HEK293 (cell line): Measurements from ENCODE around the gene FBLN5.

Source experiments
- FEZF1 ChIP-seq: fragments of 450-650 bp; formaldehyde crosslinking; IDR thresholded peaks from 2 replicates; pipeline ENCODE4 v1.5.1; 2016; ENCODE audit warnings: missing biosample characterization, missing genetic modification characterization
- GLI2 ChIP-seq: fragments of 450-650 bp; formaldehyde crosslinking; IDR thresholded peaks from 2 replicates; pipeline ENCODE4; 2017; ENCODE audit warnings: missing biosample characterization, missing genetic modification characterization, low read depth, borderline replicate concordance
- GLIS1 ChIP-seq: fragments of 450-650 bp; formaldehyde crosslinking; IDR thresholded peaks from 2 replicates; pipeline ENCODE4 v1.5.1; 2016; ENCODE audit warnings: missing biosample characterization, missing genetic modification characterization
- YY1 ChIP-seq: fragments of 450-650 bp; formaldehyde crosslinking; IDR thresholded peaks from 2 replicates; pipeline ENCODE4 v1.5.1; 2018; ENCODE audit warnings: missing biosample characterization, missing genetic modification characterization
- ZBTB20 ChIP-seq: fragments of 450-650 bp; formaldehyde crosslinking; IDR thresholded peaks from 2 replicates; pipeline ENCODE4 v1.5.1; 2016; ENCODE audit warnings: missing biosample characterization, missing genetic modification characterization
- ZBTB7A ChIP-seq: fragments of 450-650 bp; formaldehyde crosslinking; IDR thresholded peaks from 2 replicates; pipeline ENCODE4 v1.5.1; 2016; ENCODE audit warnings: low read depth, missing biosample characterization, missing genetic modification characterization
- ZNF121 ChIP-seq: fragments of 450-650 bp; formaldehyde crosslinking; IDR thresholded peaks from 2 replicates; pipeline ENCODE4 v1.5.1; 2016; ENCODE audit warnings: missing biosample characterization, missing genetic modification characterization
- ZNF274 ChIP-seq, 2 experiments: fragments of 200-500 bp in 1 of 2; fragments of 450-650 bp in 1 of 2; sonication (Bioruptor generic) in 1 of 2; formaldehyde crosslinking in 1 of 2; IDR thresholded peaks; 2 replicates each; pipeline versions ENCODE4 v1.5.1 to v1.6.1; 2014 to 2016; ENCODE audit warnings: borderline replicate concordance in 1 of 2, inconsistent platforms in 1 of 2, low read length in 1 of 2, missing biosample characterization in 1 of 2, missing genetic modification characterization in 1 of 2
- ZNF670 ChIP-seq: fragments of 450-650 bp; formaldehyde crosslinking; IDR thresholded peaks from 2 replicates; pipeline ENCODE4 v1.5.1; 2016; ENCODE audit warnings: missing biosample characterization, missing genetic modification characterization, low read depth
- TF ChIP-seq, protein P1 (sequence below): fragments of 450-650 bp; formaldehyde crosslinking; IDR thresholded peaks from 2 replicates; pipeline ENCODE4 v1.5.1; 2016; ENCODE audit warnings: missing biosample characterization, missing genetic modification characterization
- TF ChIP-seq, protein P2 (sequence below): fragments of 450-650 bp; formaldehyde crosslinking; IDR thresholded peaks from 2 replicates; pipeline ENCODE4 v1.5.1; 2016; ENCODE audit warnings: missing biosample characterization, missing genetic modification characterization
- TF ChIP-seq, protein P3 (sequence below): fragments of 450-650 bp; formaldehyde crosslinking; IDR thresholded peaks from 2 replicates; pipeline ENCODE4 v1.5.1; 2016; ENCODE audit warnings: missing biosample characterization, missing genetic modification characterization
- TF ChIP-seq, protein P4 (sequence below): fragments of 450-650 bp; formaldehyde crosslinking; IDR thresholded peaks from 2 replicates; pipeline ENCODE4 v1.5.1; 2016; ENCODE audit warnings: missing biosample characterization, missing genetic modification characterization
- TF ChIP-seq, protein P5 (sequence below): sonication (generic); formaldehyde crosslinking; IDR thresholded peaks from 2 replicates; pipeline ENCODE4 v1.8.1; 2022; ENCODE audit warnings: mild to moderate bottlenecking, moderate library complexity, missing genetic modification reagents

DNA sequence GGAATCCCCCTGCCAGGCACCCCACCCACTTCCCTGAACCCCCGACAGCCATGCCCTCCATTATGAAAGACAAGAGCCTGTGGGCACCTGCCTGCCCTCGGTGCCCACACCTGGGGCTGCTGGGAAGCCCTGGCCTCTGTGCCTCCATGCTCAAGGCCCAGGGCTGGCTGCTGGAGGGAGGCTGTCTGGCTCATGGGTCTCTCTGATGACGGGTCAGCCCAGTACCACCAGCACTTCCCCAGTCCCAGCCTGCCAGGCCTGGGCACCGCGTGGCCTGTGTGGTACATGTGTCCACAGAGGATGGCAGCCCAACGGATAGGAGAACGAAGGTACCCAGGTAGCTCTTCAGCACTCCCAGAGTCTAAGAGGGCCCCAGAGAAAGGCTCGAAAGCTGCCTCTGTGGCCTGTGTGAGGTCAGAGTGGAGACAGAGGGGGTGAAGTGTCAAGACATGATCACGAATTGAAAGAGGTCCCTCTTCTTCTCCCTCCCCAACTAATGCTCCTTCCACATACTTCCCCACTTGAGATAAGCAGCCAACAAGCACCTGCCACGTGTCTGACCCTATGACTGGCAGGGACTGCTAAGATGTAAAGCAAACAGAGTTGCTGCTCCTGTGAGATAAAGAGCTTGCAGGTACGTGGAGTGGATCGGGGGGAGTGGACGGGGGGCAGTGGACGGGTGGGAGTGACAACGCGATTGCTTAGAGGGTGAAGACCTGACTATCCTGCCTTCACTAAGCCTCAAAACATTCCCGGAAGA lies 21.2 kb downstream of the FBLN5 start:
- TF ChIP-seq ZNF274 (IDR thresholded peaks at IDR 0.05; ENCODE audit: low read length), result no peak
- no peak for TF ChIP-seq ZNF274 (tag by site-specific recombination; IDR thresholded peaks at IDR 0.05; ENCODE audit: borderline replicate concordance)
- TF ChIP-seq, protein P1, sequence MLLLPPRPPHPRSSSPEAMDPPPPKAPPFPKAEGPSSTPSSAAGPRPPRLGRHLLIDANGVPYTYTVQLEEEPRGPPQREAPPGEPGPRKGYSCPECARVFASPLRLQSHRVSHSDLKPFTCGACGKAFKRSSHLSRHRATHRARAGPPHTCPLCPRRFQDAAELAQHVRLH (tag by site-specific recombination), result no peak
- no peak for TF ChIP-seq ZNF121 (tag by site-specific recombination)
- no peak for TF ChIP-seq ZNF670 (tag by site-specific recombination)
- no peak for TF ChIP-seq GLI2 (tag by site-specific recombination)
- TF ChIP-seq, protein P2, sequence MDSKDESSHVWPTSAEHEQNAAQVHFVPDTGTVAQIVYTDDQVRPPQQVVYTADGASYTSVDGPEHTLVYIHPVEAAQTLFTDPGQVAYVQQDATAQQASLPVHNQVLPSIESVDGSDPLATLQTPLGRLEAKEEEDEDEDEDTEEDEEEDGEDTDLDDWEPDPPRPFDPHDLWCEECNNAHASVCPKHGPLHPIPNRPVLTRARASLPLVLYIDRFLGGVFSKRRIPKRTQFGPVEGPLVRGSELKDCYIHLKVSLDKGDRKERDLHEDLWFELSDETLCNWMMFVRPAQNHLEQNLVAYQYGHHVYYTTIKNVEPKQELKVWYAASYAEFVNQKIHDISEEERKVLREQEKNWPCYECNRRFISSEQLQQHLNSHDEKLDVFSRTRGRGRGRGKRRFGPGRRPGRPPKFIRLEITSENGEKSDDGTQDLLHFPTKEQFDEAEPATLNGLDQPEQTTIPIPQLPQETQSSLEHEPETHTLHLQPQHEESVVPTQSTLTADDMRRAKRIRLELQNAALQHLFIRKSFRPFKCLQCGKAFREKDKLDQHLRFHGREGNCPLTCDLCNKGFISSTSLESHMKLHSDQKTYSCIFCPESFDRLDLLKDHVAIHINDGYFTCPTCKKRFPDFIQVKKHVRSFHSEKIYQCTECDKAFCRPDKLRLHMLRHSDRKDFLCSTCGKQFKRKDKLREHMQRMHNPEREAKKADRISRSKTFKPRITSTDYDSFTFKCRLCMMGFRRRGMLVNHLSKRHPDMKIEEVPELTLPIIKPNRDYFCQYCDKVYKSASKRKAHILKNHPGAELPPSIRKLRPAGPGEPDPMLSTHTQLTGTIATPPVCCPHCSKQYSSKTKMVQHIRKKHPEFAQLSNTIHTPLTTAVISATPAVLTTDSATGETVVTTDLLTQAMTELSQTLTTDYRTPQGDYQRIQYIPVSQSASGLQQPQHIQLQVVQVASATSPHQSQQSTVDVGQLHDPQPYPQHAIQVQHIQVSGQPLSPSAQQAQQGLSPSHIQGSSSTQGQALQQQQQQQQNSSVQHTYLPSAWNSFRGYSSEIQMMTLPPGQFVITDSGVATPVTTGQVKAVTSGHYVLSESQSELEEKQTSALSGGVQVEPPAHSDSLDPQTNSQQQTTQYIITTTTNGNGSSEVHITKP, result no peak
- no peak for TF ChIP-seq ZBTB7A
- no peak for TF ChIP-seq ZBTB20 (tag by site-specific recombination)
- TF ChIP-seq, protein P3, sequence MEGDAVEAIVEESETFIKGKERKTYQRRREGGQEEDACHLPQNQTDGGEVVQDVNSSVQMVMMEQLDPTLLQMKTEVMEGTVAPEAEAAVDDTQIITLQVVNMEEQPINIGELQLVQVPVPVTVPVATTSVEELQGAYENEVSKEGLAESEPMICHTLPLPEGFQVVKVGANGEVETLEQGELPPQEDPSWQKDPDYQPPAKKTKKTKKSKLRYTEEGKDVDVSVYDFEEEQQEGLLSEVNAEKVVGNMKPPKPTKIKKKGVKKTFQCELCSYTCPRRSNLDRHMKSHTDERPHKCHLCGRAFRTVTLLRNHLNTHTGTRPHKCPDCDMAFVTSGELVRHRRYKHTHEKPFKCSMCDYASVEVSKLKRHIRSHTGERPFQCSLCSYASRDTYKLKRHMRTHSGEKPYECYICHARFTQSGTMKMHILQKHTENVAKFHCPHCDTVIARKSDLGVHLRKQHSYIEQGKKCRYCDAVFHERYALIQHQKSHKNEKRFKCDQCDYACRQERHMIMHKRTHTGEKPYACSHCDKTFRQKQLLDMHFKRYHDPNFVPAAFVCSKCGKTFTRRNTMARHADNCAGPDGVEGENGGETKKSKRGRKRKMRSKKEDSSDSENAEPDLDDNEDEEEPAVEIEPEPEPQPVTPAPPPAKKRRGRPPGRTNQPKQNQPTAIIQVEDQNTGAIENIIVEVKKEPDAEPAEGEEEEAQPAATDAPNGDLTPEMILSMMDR, result no peak
- TF ChIP-seq, protein P4, sequence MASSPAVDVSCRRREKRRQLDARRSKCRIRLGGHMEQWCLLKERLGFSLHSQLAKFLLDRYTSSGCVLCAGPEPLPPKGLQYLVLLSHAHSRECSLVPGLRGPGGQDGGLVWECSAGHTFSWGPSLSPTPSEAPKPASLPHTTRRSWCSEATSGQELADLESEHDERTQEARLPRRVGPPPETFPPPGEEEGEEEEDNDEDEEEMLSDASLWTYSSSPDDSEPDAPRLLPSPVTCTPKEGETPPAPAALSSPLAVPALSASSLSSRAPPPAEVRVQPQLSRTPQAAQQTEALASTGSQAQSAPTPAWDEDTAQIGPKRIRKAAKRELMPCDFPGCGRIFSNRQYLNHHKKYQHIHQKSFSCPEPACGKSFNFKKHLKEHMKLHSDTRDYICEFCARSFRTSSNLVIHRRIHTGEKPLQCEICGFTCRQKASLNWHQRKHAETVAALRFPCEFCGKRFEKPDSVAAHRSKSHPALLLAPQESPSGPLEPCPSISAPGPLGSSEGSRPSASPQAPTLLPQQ, result no peak
- TF ChIP-seq, protein P5, sequence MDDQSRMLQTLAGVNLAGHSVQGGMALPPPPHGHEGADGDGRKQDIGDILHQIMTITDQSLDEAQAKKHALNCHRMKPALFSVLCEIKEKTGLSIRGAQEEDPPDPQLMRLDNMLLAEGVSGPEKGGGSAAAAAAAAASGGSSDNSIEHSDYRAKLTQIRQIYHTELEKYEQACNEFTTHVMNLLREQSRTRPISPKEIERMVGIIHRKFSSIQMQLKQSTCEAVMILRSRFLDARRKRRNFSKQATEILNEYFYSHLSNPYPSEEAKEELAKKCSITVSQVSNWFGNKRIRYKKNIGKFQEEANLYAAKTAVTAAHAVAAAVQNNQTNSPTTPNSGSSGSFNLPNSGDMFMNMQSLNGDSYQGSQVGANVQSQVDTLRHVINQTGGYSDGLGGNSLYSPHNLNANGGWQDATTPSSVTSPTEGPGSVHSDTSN, result no peak
- TF ChIP-seq GLIS1 (tag by site-specific recombination), result no peak
- no peak for TF ChIP-seq FEZF1
- no peak for TF ChIP-seq YY1 (tag by site-specific recombination)
